ENCODE data around the gene RAB35.

DNA sequence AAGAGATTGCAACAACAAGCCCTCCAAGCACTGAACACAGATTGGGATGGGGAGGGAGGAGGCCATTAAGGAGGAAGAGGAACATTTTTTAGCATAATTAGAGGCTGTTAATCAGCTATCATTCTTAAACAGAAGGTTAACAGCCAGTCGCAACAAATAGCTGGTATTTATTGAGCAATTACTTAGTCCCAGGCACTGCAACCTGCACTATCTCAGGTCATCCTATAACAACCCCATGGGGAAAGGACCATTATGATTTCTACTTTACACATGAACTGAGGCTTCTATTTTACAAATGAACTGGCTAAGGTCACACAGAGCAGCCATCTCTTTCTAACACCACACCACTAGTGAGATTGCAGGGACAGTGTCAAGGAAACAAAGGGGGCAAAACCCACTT is 10.4 kb downstream of the RAB35 start:
- TF ChIP-seq, protein P1, sequence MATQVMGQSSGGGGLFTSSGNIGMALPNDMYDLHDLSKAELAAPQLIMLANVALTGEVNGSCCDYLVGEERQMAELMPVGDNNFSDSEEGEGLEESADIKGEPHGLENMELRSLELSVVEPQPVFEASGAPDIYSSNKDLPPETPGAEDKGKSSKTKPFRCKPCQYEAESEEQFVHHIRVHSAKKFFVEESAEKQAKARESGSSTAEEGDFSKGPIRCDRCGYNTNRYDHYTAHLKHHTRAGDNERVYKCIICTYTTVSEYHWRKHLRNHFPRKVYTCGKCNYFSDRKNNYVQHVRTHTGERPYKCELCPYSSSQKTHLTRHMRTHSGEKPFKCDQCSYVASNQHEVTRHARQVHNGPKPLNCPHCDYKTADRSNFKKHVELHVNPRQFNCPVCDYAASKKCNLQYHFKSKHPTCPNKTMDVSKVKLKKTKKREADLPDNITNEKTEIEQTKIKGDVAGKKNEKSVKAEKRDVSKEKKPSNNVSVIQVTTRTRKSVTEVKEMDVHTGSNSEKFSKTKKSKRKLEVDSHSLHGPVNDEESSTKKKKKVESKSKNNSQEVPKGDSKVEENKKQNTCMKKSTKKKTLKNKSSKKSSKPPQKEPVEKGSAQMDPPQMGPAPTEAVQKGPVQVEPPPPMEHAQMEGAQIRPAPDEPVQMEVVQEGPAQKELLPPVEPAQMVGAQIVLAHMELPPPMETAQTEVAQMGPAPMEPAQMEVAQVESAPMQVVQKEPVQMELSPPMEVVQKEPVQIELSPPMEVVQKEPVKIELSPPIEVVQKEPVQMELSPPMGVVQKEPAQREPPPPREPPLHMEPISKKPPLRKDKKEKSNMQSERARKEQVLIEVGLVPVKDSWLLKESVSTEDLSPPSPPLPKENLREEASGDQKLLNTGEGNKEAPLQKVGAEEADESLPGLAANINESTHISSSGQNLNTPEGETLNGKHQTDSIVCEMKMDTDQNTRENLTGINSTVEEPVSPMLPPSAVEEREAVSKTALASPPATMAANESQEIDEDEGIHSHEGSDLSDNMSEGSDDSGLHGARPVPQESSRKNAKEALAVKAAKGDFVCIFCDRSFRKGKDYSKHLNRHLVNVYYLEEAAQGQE (IDR thresholded peaks at IDR 0.05; ENCODE audit: insufficient read depth in 1 of 2, low read depth in 2 of 2, low read length in 2 of 2): no peak
- TF ChIP-seq POLR2AphosphoS5 (IDR thresholded peaks at IDR 0.05; ENCODE audit: low read depth, low read length): no peak
- TF ChIP-seq TAF1 (IDR thresholded peaks at IDR 0.05; ENCODE audit: borderline replicate concordance, insufficient read depth, low read length): no peak

Data from PFSK-1 (cell line).